ENCODE measurements around the gene OR2B2.
"Not testable (repeated sequence)": the region's sequence is repeated elsewhere in the genome, so short reads cannot be mapped to it uniquely, and the experiment has no call there.

DNA sequence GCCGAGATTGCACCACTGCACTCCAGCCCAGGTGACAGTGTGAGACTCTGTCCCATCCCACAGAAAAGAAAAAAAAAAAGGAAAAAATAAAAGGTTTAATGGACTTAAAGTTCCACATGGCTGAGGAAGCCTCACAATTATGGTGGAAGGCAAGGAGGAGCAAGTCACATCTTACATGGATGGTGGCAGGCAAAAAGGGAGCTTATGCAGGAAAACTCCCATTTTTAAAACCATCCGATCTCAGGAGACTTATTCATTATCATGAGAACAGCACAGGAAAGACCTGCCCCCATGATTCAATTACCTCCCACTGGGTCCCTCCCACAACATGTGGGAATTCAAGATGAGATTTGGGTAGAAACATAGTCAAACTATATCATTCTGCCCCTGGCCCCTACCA, 15.8 kb upstream of the OR2B2 start:
- TF ChIP-seq TAF1 (IDR thresholded peaks at IDR 0.05; ENCODE audit: low read depth); CTCF (IDR thresholded peaks at IDR 0.05; ENCODE audit: poor library complexity, severe bottlenecking): not testable (repeated sequence)

All from neural cell (in vitro differentiated cells).